ENCODE results near the gene TNRC6B. TPM values are rescaled to one million over a fixed set of nuclear protein-coding genes. Genes with fewer than 3 reads are reported as not detected.

TNRC6B gene, protein sequence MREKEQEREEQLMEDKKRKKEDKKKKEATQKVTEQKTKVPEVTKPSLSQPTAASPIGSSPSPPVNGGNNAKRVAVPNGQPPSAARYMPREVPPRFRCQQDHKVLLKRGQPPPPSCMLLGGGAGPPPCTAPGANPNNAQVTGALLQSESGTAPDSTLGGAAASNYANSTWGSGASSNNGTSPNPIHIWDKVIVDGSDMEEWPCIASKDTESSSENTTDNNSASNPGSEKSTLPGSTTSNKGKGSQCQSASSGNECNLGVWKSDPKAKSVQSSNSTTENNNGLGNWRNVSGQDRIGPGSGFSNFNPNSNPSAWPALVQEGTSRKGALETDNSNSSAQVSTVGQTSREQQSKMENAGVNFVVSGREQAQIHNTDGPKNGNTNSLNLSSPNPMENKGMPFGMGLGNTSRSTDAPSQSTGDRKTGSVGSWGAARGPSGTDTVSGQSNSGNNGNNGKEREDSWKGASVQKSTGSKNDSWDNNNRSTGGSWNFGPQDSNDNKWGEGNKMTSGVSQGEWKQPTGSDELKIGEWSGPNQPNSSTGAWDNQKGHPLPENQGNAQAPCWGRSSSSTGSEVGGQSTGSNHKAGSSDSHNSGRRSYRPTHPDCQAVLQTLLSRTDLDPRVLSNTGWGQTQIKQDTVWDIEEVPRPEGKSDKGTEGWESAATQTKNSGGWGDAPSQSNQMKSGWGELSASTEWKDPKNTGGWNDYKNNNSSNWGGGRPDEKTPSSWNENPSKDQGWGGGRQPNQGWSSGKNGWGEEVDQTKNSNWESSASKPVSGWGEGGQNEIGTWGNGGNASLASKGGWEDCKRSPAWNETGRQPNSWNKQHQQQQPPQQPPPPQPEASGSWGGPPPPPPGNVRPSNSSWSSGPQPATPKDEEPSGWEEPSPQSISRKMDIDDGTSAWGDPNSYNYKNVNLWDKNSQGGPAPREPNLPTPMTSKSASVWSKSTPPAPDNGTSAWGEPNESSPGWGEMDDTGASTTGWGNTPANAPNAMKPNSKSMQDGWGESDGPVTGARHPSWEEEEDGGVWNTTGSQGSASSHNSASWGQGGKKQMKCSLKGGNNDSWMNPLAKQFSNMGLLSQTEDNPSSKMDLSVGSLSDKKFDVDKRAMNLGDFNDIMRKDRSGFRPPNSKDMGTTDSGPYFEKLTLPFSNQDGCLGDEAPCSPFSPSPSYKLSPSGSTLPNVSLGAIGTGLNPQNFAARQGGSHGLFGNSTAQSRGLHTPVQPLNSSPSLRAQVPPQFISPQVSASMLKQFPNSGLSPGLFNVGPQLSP (N-terminal part only)
- 10 to 100 TPM; 30.8 to 36.3 (median 34.3) TPM for total RNA-seq (2021; fragmentation: NEBNext Ultra II Directional; extraction: Animal tissue kit (Norgen Biotek cat#: 25700))
- long read RNA-seq, partial matches to known transcripts, result 9 of 56 reads
- long read RNA-seq, other reads (novel, unspliced or antisense), result 46 of 56 reads

DNA sequence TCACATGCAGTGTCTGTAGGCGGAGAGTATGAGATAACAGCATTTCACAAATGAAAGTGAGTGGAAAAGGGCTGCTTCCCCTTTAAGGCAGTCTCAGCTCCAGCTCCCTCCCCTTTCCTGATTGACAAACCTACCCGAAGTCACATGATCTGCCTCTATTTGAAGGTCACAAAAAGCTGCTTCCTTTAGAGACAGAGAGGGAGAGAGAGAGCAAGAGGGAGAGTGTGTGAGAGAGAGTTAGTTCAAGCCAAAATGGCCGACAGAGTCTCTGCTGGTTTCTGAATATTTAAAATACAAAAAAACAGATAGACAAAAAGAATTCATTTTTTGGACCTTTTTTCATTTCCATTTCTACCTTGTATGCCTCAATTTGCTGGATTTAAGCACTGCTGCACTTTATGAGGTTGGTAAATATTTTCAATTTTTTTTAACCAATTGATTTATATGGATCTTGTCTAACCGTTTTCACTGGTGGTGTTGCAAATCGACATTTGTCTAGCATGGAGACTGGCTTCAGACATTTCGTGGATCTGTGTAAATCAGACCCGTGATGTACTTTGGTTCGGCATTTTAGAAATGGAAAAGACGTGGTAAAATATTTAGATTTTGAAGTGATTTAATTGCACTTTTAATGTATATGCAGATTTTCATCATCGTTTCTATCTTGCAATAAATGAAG lies at the start of gene TNRC6B:
TSS of gene TNRC6B (plus strand) at position 188 of the 679 bp plus-strand sequence. CDS start at position 399, 211 bp downstream.
- no peaks in the 10 kb centered on the region for H3K9me3 Mint-ChIP-seq
- H3K27ac Mint-ChIP-seq, result peak within 1 kb of the TSS; percentile 87
- peaks cover 2% of the 10 kb centered on the region for H3K27me3 Mint-ChIP-seq (ENCODE audit: insufficient read depth)
- TF ChIP-seq, protein P1, sequence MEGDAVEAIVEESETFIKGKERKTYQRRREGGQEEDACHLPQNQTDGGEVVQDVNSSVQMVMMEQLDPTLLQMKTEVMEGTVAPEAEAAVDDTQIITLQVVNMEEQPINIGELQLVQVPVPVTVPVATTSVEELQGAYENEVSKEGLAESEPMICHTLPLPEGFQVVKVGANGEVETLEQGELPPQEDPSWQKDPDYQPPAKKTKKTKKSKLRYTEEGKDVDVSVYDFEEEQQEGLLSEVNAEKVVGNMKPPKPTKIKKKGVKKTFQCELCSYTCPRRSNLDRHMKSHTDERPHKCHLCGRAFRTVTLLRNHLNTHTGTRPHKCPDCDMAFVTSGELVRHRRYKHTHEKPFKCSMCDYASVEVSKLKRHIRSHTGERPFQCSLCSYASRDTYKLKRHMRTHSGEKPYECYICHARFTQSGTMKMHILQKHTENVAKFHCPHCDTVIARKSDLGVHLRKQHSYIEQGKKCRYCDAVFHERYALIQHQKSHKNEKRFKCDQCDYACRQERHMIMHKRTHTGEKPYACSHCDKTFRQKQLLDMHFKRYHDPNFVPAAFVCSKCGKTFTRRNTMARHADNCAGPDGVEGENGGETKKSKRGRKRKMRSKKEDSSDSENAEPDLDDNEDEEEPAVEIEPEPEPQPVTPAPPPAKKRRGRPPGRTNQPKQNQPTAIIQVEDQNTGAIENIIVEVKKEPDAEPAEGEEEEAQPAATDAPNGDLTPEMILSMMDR (IDR thresholded peaks at IDR 0.05), result no peak
- peaks cover 9% of the 10 kb centered on the region for H3K36me3 Mint-ChIP-seq (ENCODE audit: low read depth)
- peak; percentile 97 for DNase-seq
- H3K4me3 Mint-ChIP-seq, result peak within 1 kb of the TSS; percentile 91
- H3K4me1 Mint-ChIP-seq (ENCODE audit: low read depth), result peaks cover 53% of the 10 kb centered on the region

DNA sequence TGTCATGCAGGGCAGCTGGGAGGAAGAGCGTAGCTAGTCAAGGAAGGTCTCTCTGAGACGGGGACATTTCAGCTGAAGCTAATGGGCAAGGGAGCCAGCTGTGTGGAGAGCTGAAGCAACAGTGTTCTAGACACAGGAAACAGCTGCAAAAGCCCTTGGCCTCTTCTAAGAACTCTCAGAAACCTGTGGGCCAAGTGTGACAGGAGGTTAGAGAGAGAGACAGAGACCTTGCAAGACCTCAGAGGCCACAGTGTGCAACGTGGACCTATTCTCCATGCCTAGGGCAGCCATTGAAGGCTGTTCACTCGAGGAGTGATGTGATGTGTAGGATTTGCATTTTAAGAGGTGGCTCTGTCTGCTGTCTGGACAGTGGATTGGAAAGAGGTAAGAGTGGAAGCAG lies 48.7 kb upstream of the TNRC6B start:
- Mint-ChIP-seq H3K27me3 (ENCODE audit: insufficient read depth) (no peaks in the 10 kb centered on the region; the same call in 1 of the 2 replicates), H3K9me3 (no peaks in the 10 kb centered on the region), H3K36me3 (ENCODE audit: low read depth) (no peaks in the 10 kb centered on the region; the same call in 1 of the 2 replicates), H3K4me1 (ENCODE audit: low read depth) (peaks cover 5% of the 10 kb centered on the region; the same call in 1 of the 2 replicates), H3K27ac (no peak overlapping the region), H3K4me3 (no peak overlapping the region)
- TF ChIP-seq, protein P1 (IDR thresholded peaks at IDR 0.05), result no peak
- DNase-seq, result no peak

DNA sequence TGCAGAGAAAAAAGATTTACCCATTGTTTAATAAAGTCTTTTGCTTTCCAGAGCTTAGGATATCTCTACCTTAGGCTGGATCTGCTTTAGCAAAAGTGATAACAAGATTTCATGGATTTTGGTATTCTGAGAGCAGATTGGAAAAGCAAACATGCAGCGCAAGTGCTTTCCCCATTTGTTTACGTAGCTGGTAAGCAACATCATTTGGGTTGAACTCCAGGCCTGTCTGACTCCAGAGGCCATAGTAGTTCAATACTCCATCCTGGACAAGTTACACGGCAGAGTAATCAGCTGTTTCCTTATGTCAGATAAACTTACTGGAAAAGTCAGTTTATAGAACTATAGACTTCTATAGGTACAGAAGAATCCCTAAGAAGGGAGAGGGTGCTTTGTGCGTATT lies 40.6 kb upstream of the TNRC6B start:
- H3K4me3 Mint-ChIP-seq, result no peak overlapping the region
- peaks cover 5% of the 10 kb centered on the region; the same call in 1 of the 2 replicates for H3K27me3 Mint-ChIP-seq (ENCODE audit: insufficient read depth)
- TF ChIP-seq, protein P1 (IDR thresholded peaks at IDR 0.05), result no peak
- no peaks in the 10 kb centered on the region for H3K36me3 Mint-ChIP-seq (ENCODE audit: low read depth)
- no peak overlapping the region for H3K27ac Mint-ChIP-seq
- no peak for DNase-seq
- H3K4me1 Mint-ChIP-seq (ENCODE audit: low read depth), result peaks cover 6% of the 10 kb centered on the region
- H3K9me3 Mint-ChIP-seq, result no peaks in the 10 kb centered on the region

DNA sequence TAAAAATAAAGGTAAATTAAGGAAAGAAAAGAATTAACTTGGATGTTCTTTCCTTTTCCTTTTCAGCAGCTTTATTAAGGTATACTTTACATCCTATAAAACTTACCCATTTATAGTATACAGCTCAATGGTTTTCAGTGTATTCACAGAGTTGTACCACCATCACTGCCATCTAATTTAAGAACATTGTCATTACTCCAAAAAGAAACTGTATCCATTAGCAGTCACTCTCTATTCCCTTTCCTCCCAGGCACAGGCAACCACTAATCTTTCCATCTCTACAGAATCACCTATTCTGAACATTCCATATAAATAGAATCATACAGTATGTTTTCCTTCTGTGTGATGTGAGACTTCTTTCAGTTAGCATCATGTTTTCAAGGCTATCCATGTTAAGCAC lies 38.9 kb upstream of the TNRC6B start:
- Mint-ChIP-seq H3K4me1 (ENCODE audit: low read depth) (peaks cover 6% of the 10 kb centered on the region), H3K27me3 (ENCODE audit: insufficient read depth) (peaks cover 5% of the 10 kb centered on the region), H3K36me3 (ENCODE audit: low read depth) (no peaks in the 10 kb centered on the region), H3K27ac (no peak overlapping the region), H3K9me3 (no peaks in the 10 kb centered on the region), H3K4me3 (no peak overlapping the region)
- TF ChIP-seq, protein P1 (IDR thresholded peaks at IDR 0.05), result no peak
- DNase-seq, result no peak

All from HFFc6 (cell line).